ENCODE measurements around the gene PLSCR1. TPM values are rescaled to one million over a fixed set of nuclear protein-coding genes. Genes with fewer than 3 reads are reported as not detected.

The PLSCR1 gene
- total RNA-seq, 1 experiment from 2014 or later: 60.1 TPM

DNA sequence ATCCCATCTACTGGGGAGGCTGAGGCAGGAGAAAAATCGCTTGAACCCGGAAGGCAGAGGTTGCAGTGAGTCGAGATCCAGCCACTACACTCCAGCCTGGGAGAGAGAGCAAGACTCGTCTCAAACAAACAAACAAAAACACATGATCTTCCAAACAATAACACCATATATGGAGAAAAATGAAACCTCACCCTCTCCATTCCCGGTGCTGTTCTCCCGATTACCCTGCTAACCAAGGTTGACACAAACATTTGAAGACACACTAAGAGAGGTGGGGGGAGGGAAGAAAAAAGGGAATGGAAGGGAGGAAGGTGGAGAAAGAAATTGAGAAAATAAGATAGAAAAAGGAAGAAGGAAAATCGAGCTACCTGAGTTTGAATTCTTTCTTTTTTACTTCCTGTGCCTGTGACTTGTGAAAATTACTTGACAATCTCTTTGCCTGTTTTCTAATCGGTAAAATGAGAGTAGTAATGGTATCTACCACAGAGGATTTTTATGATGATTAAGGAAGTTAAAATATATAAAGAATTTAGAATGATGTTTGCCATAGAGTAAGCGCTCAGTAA is 73.9 kb downstream of the PLSCR1 start:
- Histone ChIP-seq H3K4me3 (no peak overlapping the region), H3K36me3 (ENCODE audit: low read depth) (no peaks in the 10 kb centered on the region)

DNA sequence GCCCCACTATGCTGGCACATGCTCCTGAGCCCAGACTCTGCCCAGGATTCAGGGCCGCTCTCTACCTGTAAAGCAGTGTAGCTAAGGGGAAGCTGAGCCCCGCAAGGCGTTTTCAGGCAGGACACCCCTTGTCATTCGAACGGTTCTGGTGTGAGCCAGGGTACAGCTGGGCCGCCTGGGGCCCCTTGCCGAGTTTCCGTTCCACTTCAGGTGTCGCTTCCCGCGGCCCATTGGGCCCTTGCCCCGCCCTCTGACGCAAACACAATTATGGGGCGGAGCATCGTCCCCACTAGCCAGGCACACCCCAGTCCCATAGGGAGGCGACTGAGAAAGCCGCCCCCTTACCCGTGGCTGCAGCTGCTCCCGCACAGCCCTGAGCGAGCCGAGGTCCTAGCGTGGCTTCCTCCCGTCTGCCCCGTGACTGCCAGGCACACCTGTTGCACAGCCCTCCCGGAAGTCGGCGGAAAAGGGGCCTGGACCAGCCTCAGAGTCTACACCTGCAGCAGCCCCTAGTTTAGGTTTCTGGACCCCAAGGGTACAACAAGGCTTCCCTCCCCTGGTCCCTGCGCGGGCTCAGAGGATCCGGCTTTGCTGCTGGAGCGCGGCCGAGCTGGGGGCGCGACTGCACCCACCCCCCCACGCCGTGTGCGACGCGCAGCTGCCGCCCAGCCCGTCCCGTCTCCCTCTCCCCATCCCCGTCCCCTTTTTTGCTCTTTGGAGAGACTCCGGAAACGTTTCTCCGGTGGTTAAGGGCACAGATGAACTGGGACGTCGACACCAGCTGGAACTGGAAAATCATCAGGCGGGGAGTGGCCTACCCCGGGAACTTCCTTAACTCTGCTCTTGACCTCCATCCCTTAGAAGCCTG is 75.0 kb downstream of the PLSCR1 start, which contains the start of gene PLSCR2:
PLSCR2 (minus strand) TSS at position 412 of the 868 bp plus-strand sequence. CDS start 9,657 bp downstream, outside the sequence.
- Histone ChIP-seq H3F3A (ENCODE audit: insufficient read depth, low read depth) (no peaks in the 10 kb centered on the region), H3K9me3 (ENCODE audit: insufficient read depth, low read depth) (no peaks in the 10 kb centered on the region; the same call in 1 of the 2 replicates), H3K79me2 (ENCODE audit: low read depth) (no peaks in the 10 kb centered on the region), H4K20me1 (ENCODE audit: insufficient read depth) (no peaks in the 10 kb centered on the region), H3K9me2 (ENCODE audit: insufficient read depth) (no peaks in the 10 kb centered on the region), H3K36me3 (ENCODE audit: low read depth) (no peaks in the 10 kb centered on the region), H3K27ac (no peak within 1 kb of the TSS), H3K4me1 (replicated peaks; ENCODE audit: insufficient read depth) (0 out of 2 replicates have a peak, but pooled peaks cover under 1% of the 10 kb centered on the region), H3K4me2 (peak within 1 kb of the TSS; percentile 54), H2AFZ (peak within 1 kb of the TSS; percentile 76), H3K4me3 (peak within 1 kb of the TSS; percentile 35; the same call in 1 of the 2 replicates), H3K27me3 (ENCODE audit: insufficient read depth, low read depth) (no peaks in the 10 kb centered on the region)
- ChIA-PET CTCF (no interaction called here), POLR2A (ENCODE audit: unreplicated experiment) (interaction anchor here (0.6 to 0.8 kb wide), 2 partner anchors 35 to 125 kb away, joined by 4 to 6 read pairs; no protein-coding TSS in a partner anchor)
- intact Hi-C loops (cut with micrococcal nuclease; ENCODE audit: unreplicated experiment): loop anchor here (1.0 kb wide), 1 partner anchor 75 kb away; the partner anchor contains the start of gene PLSCR1
- DNase-seq: peak in 1 of 2 experiments; percentile 50
- TF ChIP-seq, protein P1, sequence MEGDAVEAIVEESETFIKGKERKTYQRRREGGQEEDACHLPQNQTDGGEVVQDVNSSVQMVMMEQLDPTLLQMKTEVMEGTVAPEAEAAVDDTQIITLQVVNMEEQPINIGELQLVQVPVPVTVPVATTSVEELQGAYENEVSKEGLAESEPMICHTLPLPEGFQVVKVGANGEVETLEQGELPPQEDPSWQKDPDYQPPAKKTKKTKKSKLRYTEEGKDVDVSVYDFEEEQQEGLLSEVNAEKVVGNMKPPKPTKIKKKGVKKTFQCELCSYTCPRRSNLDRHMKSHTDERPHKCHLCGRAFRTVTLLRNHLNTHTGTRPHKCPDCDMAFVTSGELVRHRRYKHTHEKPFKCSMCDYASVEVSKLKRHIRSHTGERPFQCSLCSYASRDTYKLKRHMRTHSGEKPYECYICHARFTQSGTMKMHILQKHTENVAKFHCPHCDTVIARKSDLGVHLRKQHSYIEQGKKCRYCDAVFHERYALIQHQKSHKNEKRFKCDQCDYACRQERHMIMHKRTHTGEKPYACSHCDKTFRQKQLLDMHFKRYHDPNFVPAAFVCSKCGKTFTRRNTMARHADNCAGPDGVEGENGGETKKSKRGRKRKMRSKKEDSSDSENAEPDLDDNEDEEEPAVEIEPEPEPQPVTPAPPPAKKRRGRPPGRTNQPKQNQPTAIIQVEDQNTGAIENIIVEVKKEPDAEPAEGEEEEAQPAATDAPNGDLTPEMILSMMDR (conservative IDR thresholded peaks at IDR 0.05): no peak
- no peak for TF ChIP-seq EZH2 (IDR thresholded peaks at IDR 0.05; ENCODE audit: low read depth)
- no TSS peak for BruUV-seq (replicated peaks)

More for the DNA sequence above, 73.9 kb downstream of the PLSCR1 start:
- no TSS peak for BruUV-seq (replicated peaks)
- no peaks in the 10 kb centered on the region for H3K9me2 ChIP-seq (ENCODE audit: insufficient read depth)
- no peaks in the 10 kb centered on the region for H4K20me1 ChIP-seq (ENCODE audit: insufficient read depth)
- TF ChIP-seq EZH2 (IDR thresholded peaks at IDR 0.05; ENCODE audit: low read depth): no peak
- TF ChIP-seq, protein P1 (conservative IDR thresholded peaks at IDR 0.05): no peak
- peak overlapping the region; percentile 76; the same call in 1 of the 2 replicates for H2AFZ ChIP-seq
- no peaks in the 10 kb centered on the region for H3K79me2 ChIP-seq (ENCODE audit: low read depth)
- CTCF ChIA-PET: no interaction called here
- 0 out of 2 replicates have a peak, but pooled peaks cover 5% of the 10 kb centered on the region for H3K4me1 ChIP-seq (replicated peaks; ENCODE audit: insufficient read depth)
- no peaks in the 10 kb centered on the region for H3F3A ChIP-seq (ENCODE audit: insufficient read depth, low read depth)
- no peak for DNase-seq
- no peak overlapping the region for H3K27ac ChIP-seq
- peak overlapping the region; percentile 54; the same call in 1 of the 2 replicates for H3K4me2 ChIP-seq
- intact Hi-C loops (cut with micrococcal nuclease; ENCODE audit: unreplicated experiment): no loop called here
- H3K27me3 ChIP-seq (ENCODE audit: insufficient read depth, low read depth): no peaks in the 10 kb centered on the region
- POLR2A ChIA-PET (ENCODE audit: unreplicated experiment): interaction anchor here (0.6 to 0.7 kb wide), 2 partner anchors 124 to 849 kb away, joined by 4 read pairs; no protein-coding TSS in a partner anchor
- no peaks in the 10 kb centered on the region; the same call in 1 of the 2 replicates for H3K9me3 ChIP-seq (ENCODE audit: insufficient read depth, low read depth)

DNA sequence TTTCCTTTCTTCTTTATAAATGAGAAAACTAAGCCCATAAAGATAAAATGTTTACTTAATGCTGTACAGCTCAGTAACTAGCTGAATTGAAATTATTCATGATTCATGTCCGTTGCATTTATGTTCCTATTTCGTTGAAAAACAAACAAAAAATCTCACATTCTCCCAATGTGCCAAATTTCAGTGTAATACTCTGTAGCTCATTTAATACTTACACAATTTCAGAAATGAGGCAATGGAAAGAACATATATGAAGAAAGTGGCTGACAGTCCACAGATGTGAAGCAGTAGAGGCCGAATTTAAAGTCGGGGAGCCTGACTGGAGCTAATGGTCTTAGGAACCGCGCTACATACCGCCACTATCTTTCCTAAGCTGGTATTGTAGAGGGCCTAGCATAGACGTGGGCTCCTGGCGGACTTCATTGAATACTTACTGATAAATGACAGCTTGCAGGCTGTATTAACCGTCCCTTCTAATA is 75.7 kb downstream of the PLSCR1 start:
- Histone ChIP-seq H2AFZ (no peak overlapping the region), H3K36me3 (ENCODE audit: low read depth) (no peaks in the 10 kb centered on the region), H3K79me2 (ENCODE audit: low read depth) (no peaks in the 10 kb centered on the region), H3K27me3 (ENCODE audit: insufficient read depth, low read depth) (no peaks in the 10 kb centered on the region), H3K4me1 (replicated peaks; ENCODE audit: insufficient read depth) (no peaks in the 10 kb centered on the region), H3F3A (ENCODE audit: insufficient read depth, low read depth) (no peaks in the 10 kb centered on the region), H3K27ac (no peak overlapping the region), H3K9me3 (ENCODE audit: insufficient read depth, low read depth) (no peaks in the 10 kb centered on the region; the same call in 1 of the 2 replicates), H3K9me2 (ENCODE audit: insufficient read depth) (no peaks in the 10 kb centered on the region), H3K4me3 (no peak overlapping the region), H3K4me2 (no peak overlapping the region; the same call in 1 of the 2 replicates), H4K20me1 (ENCODE audit: insufficient read depth) (no peaks in the 10 kb centered on the region)
- CTCF ChIA-PET: no interaction called here
- intact Hi-C loops (cut with micrococcal nuclease; ENCODE audit: unreplicated experiment): loop anchor here (1.0 kb wide), 1 partner anchor 76 kb away; the partner anchor contains the start of gene PLSCR1
- BruUV-seq (replicated peaks): no TSS peak
- POLR2A ChIA-PET (ENCODE audit: unreplicated experiment): interaction anchor here (0.6 to 0.8 kb wide), 2 partner anchors 36 to 75 kb away, joined by 5 to 6 read pairs; no protein-coding TSS in a partner anchor
- DNase-seq: no peak
- TF ChIP-seq, protein P1 (conservative IDR thresholded peaks at IDR 0.05): no peak
- TF ChIP-seq EZH2 (IDR thresholded peaks at IDR 0.05; ENCODE audit: low read depth): no peak

Data from PC-9 (cell line).